CD1c-positive myeloid dendritic cell (primary cell): Measurements from ENCODE around the gene GSTO1.

Experiments used
- DNase-seq: peaks from one replicate; pipeline ENCODE4 v3.0.0-alpha.2; 2016; ENCODE audit errors: extremely low spot score

GSTO1 gene

GRCh38 chr10:104303594-104304355 lies 49.1 kb downstream of the GSTO1 start:
- no peak for DNase-seq

GRCh38 chr10:104304356-104304745 lies 49.7 kb downstream of the GSTO1 start:
- no peak for DNase-seq

DNA sequence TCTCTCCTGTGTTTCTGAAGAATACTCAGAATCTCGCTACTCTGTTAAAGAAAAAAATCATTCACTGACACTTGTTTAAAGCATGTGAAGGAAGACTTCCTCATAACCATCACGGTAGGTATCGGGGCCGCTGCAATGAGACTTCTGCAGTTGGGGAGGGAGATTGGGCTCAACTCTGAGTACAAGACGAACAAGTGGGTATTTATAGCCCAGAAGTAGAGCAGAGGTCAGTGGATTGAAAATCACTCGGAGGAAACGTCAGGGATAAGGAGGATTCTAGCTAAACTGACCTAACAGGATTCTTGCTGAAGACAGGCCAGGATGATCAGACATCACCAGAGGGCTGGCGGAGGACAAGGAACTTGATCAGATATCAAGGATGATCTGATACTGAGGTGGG lies 50.2 kb downstream of the GSTO1 start:
- no peak for DNase-seq

DNA sequence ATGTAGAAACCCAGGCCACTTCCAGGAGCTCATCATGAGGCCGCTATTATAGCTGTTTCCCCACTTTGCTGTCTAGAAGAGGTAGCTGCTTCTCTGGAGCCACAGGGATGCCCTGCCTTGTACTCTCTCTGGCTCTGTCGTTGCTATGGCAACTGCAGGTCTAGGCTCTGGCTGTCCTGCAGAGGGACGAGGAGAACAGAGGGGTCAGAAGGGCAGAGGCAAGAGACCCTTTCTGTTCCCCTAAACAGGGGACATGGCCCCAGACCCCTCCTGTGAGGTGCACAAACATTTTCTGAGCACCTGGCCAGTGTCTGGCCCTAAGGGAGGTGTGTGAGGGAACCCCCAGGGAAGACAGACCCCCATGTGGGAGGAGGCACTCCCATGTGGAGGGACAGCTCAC lies 52.2 kb downstream of the GSTO1 start:
- no peak for DNase-seq

DNA sequence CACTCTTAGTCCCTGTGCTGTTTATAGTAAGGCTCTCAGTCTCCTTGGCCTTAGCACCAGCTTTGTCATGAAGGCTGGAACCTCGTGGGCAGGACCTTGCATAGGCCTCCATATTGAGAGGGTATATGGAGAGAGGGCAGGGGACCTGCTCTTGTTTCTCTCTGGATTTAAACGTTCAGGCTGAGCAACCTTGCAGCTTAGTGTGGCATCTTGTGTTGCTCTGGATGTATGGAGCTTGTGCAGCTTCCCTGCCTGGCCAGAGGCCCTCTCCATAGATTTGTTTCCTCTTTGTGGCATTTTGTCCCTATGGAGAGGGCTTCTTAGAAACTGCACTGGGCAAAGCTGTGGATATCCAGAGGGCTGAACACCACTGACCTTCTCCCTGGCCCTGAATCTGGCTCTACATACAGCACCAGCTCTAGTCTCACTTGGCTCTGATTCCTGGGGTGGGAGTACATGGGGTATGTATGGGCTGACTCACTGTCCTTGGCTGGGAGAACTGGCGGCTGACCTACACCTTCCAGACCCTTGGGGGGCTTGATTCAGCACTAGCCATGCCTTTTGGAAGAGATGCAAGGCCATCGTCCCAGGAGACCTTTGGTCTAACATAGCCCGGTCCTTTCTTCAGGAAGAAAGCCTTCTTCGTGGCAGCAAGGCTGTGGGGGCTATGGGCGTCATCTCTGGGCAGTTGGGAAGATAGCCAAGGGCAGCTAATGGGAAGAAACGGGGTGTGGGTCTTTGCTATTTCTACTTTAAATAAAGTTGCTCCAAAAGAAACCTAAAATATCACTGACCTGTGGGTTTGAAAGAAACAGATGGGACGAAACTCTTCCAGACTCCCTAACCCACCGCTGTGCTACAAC lies 53.1 kb downstream of the GSTO1 start:
- DNase-seq = no peak

DNA sequence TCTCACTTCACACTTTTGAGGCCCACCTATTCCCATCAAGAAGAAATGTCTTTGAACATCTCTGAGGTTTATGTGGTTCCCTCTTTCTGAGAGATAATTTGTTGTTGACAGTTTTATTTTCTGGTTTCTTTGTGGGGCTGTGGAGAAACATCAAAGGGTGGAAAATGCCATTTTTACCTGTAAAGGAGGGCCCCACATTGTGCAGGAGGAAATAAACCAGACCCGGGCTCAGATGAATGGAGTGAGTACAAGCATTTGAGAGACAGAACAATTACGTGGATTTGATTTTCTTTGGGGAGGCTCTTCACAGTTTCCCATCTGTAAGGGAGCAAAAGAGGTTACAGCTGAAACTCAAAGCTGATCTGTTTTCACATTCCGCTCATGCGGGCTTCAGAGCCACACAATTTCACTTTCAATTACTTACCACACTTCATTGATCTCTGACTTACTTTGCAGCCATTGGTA lies 53.8 kb downstream of the GSTO1 start:
- DNase-seq = no peak

DNA sequence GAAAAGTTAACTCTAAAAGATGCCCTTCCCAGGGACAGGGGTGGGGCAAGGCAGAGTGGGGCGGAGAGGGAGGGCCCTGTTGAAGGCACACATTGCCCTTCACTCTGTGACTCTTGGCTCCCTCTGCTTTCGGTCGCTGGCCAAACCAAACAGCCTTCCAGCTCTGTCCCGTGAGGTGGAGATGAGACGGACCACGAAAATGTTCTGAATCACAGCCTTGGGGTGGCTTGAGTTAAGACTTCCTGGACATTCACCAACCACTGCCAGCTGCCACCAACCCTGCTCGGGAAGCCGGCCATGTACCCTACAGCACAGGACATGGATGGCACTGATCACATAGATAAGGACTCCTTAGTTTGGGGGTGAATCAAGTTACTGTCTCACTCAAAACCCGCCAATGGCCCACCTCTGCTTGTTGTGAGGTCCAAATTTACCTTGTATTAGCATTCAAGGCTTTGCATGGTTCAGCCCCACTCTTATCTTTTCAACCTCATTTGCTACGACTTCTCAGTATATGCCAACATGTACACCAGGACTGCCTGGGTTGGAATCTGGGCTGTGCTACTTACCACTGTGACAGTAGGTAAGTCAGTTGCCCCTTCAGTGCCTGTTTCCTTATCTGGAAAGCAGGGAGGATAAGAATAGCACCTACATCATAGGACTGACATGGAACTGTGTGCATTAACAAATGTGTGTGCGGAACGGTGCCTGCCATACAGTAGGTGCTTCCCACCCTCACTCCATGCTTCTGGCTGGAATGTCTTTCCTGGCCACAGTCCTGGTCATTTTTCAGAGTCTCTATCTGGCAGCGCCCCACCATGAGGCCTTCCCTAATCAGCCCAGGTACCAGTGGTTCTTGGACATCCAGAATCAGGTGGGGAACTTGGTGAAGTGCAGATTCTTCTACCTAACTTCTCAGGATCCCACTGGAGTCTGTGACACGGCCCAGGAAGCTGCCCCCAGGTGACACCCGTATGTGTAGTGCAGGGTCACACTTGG lies 55.6 kb downstream of the GSTO1 start:
- no peak for DNase-seq

DNA sequence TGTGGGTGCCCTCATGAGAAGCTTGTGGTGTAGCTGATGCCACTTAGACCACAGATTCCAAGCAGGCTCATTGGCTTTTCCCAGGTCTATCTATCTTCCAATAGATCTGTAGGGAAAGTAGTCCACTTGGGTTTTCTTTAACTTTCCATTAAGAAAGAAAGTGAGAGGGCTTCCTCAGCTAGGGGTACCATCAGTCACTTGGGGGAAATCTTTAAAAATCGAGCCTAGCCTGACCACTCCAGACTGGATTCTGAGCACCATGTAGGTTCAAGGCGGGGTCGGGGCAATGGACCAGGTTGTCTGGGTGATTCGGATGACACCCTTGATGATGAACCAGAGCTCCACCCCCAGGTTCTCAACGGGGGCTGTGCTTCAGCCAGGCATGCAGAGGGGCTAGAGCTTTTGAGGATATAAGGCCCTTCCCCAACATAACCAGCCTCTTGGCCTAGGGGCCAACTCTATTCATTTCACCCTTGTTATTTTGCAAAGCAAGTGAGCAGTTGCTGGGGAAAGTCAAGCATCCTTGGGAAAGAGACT lies 56.6 kb downstream of the GSTO1 start:
- no peak for DNase-seq

DNA sequence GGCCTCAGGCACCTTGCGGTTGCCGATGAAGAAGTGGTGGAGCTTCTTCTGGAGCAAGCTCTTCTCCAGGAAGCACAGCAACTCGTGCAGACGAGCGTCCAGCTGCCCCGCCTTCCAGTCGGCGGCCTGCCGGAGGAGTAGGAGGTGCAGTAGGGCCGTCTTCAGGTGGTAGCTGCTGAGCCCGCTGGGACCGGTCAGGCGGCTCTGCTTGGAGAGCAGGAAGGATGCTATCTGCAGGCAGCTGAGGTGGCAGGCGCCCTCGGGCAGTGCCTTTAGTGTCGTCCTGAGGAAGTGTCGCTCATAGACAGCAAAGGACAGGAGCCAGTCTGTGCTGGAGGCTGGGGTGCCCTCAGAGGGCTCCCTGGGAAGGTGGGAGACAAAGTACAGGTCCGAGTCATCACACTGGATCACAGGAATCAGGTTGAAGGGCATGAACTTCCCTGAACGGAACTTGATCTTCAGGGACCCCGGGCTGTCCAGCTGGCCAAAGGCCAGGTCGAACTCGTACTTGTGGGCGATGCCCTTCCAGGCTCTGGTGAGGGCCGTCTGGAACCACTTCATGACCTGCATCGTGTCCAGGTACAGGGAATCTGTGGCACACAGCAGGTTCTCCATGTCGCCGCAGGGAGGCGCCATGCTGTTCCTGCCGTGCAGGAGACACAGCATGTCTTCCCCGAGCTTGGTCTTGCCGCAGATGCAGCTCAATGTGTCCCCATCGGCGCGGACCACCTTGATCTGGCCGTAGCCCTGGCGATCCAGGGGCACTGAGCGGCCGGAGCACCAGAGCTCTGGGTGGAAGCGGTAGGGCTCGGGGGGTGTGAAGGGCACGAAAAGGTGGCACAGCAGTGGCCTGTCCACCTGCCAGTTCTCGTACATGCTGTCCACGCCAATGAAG lies 60.1 kb downstream of the GSTO1 start:
- DNase-seq = no peak

DNA sequence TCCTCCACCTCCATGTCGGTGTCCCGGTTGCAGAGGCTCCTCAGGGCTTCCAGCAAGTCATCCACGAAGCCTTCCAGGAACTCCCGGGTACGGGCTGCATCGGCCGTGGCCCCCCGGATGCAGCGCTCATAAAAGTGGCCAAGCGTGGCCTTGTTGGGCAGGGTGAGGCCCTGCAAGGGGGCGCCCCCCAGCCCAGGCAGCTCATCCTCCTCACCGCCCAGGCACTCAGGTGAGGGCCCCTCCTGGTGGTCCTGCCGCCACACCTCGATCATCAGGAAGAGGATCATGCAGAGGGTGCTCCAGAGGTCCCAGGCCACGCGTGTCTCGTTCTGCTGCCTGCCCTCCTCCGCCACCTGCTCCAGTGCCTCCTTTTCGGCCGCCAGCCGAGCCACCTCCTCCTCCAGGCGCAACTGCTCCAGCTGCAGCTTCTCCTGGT lies 60.8 kb downstream of the GSTO1 start:
- no peak for DNase-seq

DNA sequence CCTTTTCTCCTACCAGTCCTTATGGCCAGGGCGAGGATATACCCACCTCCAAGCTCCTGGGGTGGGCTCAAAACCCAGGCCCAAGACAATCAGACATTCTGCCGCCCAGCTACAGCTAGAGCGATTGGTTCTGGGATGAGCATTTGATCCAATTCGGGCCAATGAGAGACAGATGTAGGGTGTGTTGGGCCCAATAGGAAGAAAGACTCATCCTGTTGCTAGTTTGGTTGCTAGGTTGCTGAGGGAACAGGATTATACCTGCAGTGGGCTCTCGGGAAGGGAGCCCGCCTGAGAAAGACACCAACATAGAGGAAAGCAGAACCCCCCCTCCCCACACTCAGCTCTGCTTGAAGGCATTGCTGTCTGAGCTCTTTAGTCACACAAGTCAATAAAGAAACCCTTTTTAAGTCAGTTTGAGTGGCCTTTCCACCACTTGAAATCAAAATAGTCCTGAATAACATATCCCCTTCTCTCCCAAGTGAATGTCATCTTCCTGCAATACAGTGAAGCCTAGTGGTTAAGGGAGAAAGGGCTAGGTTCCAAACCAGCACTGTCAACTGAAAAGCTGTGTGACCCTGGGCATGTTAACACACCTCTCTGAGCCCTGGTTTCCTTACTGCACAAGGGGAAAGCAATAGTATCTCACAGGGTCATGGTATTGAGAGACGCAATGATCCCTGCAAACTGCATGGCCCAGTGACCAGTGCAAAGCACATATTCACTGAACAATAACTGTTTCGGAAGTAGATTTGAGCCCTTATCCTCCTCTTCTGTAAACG lies 61.8 kb downstream of the GSTO1 start:
- no peak for DNase-seq
